ENCODE measurements around the gene PTPN5.

Gene PTPN5

GRCh38 chr11:18731949-18732821, 59.4 kb downstream of the PTPN5 start:
- H3K79me2 ChIP-seq: no peaks in the 10 kb centered on the region
- H3K27ac ChIP-seq: no peak overlapping the region
- no peaks in the 10 kb centered on the region for H3K9me3 ChIP-seq (ENCODE audit: control insufficient read depth, low read length)
- no peaks in the 10 kb centered on the region for H3K4me1 ChIP-seq
- H3K4me2 ChIP-seq (ENCODE audit: low read length): no peak overlapping the region
- H2AFZ ChIP-seq: peak overlapping the region; percentile 53
- H3K27me3 ChIP-seq (ENCODE audit: control insufficient read depth, insufficient read depth, low read length): no peaks in the 10 kb centered on the region
- no peak overlapping the region for H3K9ac ChIP-seq
- no peak overlapping the region for H3K4me3 ChIP-seq (ENCODE audit: low read depth, low read length)
- H3K36me3 ChIP-seq (ENCODE audit: control insufficient read depth, insufficient read depth, low read length): no peaks in the 10 kb centered on the region
- peak; percentile 89 for TF ChIP-seq CTCF (IDR thresholded peaks at IDR 0.05)

- Histone ChIP-seq H3K9me3 (ENCODE audit: control insufficient read depth, low read length) (no peaks in the 10 kb centered on the region), H2AFZ (no peak overlapping the region), H3K79me2 (no peaks in the 10 kb centered on the region), H3K36me3 (ENCODE audit: control insufficient read depth, insufficient read depth, low read length) (no peaks in the 10 kb centered on the region), H3K9ac (no peak overlapping the region), H3K27me3 (ENCODE audit: control insufficient read depth, insufficient read depth, low read length) (no peaks in the 10 kb centered on the region), H3K4me2 (ENCODE audit: low read length) (no peak overlapping the region), H3K4me1 (no peaks in the 10 kb centered on the region), H3K4me3 (ENCODE audit: low read depth, low read length) (no peak overlapping the region), H3K27ac (no peak overlapping the region)
- no peak for TF ChIP-seq CTCF (IDR thresholded peaks at IDR 0.05)
These were observed 60.2 kb downstream of the PTPN5 start for GRCh38 chr11:18731441-18731840.

GRCh38 chr11:18730020-18730419, 61.6 kb downstream of the PTPN5 start:
- Histone ChIP-seq H3K27me3 (ENCODE audit: control insufficient read depth, insufficient read depth, low read length) (no peaks in the 10 kb centered on the region), H3K4me1 (no peaks in the 10 kb centered on the region), H3K79me2 (no peaks in the 10 kb centered on the region), H3K9ac (no peak overlapping the region), H3K9me3 (ENCODE audit: control insufficient read depth, low read length) (no peaks in the 10 kb centered on the region), H3K4me3 (ENCODE audit: low read depth, low read length) (no peak overlapping the region), H3K27ac (no peak overlapping the region), H3K36me3 (ENCODE audit: control insufficient read depth, insufficient read depth, low read length) (no peaks in the 10 kb centered on the region), H3K4me2 (ENCODE audit: low read length) (no peak overlapping the region), H2AFZ (no peak overlapping the region)
- TF ChIP-seq CTCF (IDR thresholded peaks at IDR 0.05): no peak

GRCh38 chr11:18729426-18729825, 62.2 kb downstream of the PTPN5 start:
- H3K9ac ChIP-seq: no peak overlapping the region
- no peak overlapping the region for H3K27ac ChIP-seq
- no peak for TF ChIP-seq CTCF (IDR thresholded peaks at IDR 0.05)
- H3K4me2 ChIP-seq (ENCODE audit: low read length): no peak overlapping the region
- H3K4me1 ChIP-seq: no peaks in the 10 kb centered on the region
- H3K79me2 ChIP-seq: no peaks in the 10 kb centered on the region
- no peaks in the 10 kb centered on the region for H3K36me3 ChIP-seq (ENCODE audit: control insufficient read depth, insufficient read depth, low read length)
- no peaks in the 10 kb centered on the region for H3K27me3 ChIP-seq (ENCODE audit: control insufficient read depth, insufficient read depth, low read length)
- no peak overlapping the region for H3K4me3 ChIP-seq (ENCODE audit: low read depth, low read length)
- no peak overlapping the region for H2AFZ ChIP-seq
- no peaks in the 10 kb centered on the region for H3K9me3 ChIP-seq (ENCODE audit: control insufficient read depth, low read length)

- H3K9me3 ChIP-seq (ENCODE audit: control insufficient read depth, low read length): no peaks in the 10 kb centered on the region
- H3K4me1 ChIP-seq: no peaks in the 10 kb centered on the region
- H3K4me3 ChIP-seq (ENCODE audit: low read depth, low read length): no peak overlapping the region
- H3K27me3 ChIP-seq (ENCODE audit: control insufficient read depth, insufficient read depth, low read length): no peaks in the 10 kb centered on the region
- H3K9ac ChIP-seq: no peak overlapping the region
- H3K27ac ChIP-seq: no peak overlapping the region
- no peaks in the 10 kb centered on the region for H3K79me2 ChIP-seq
- no peak overlapping the region for H3K4me2 ChIP-seq (ENCODE audit: low read length)
- no peaks in the 10 kb centered on the region for H3K36me3 ChIP-seq (ENCODE audit: control insufficient read depth, insufficient read depth, low read length)
- H2AFZ ChIP-seq: no peak overlapping the region
- TF ChIP-seq CTCF (IDR thresholded peaks at IDR 0.05): no peak
These were observed 62.9 kb downstream of the PTPN5 start for GRCh38 chr11:18728658-18729057.

Measured in parathyroid adenoma (tissue), 2 donors.